ENCODE results near the gene ASPDH.
A peak's percentile ranks its signal among the peaks of the same experiment; 100 is the strongest.

Gene ASPDH

DNA sequence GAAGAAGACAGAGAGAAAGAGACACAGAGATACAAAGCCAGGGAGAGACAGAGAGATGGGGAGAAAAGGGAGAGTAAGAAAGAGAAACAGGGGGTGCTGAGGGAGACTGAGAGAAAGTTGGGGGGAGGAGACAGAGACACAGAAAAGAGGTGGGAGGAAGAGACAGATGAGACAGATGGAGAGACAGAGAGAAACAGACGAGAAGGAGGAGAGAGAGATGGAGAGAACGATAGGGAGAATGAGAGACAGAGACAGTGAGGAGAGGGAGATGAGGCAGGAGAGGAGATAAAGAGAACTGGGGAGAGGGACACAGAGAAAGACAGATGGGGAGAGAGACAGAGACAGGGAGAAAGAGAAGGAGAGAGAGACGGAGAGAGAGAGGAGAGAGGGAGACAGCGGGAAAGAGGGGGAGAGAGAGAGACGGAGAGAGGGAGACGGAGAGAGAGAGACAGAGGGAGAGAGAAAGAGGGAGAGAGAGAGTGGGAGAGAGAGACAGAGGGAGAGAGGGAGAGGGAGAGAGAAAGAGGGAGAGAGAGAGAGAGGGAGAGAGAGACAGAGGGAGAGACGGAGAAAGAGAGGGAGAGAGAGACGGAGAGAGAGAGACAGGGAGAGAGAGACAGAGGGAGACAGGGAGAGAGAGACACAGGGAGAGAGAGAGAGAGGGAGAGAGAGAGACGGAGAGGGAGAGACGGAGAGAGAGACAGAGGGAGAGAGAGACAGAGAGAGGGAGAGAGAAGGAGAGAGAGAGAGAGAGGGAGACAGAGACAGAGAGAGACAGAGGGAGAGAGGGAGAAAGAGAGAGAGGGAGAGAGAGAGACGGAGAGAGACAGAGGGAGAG, 15.3 kb downstream of the ASPDH start:
- no peak overlapping the region for H3K27ac ChIP-seq (ENCODE audit: low read length)
- no peak overlapping the region for H3K9ac ChIP-seq (ENCODE audit: low read length)
- H3K27me3 ChIP-seq (ENCODE audit: control insufficient read depth, insufficient read depth, low read length), result peaks cover 73% of the 10 kb centered on the region
- no peaks in the 10 kb centered on the region for H3K9me3 ChIP-seq (ENCODE audit: control insufficient read depth, low read depth, low read length)
- no peaks in the 10 kb centered on the region for H3K36me3 ChIP-seq (ENCODE audit: control insufficient read depth, low read depth, low read length)
- no peak overlapping the region for H3K4me3 ChIP-seq (ENCODE audit: low read length)
- peaks cover 3% of the 10 kb centered on the region for H3K4me1 ChIP-seq (ENCODE audit: control insufficient read depth, low read depth, low read length)

GRCh38 chr19:50497022-50497405, 16.7 kb downstream of the ASPDH start:
- H3K4me1 ChIP-seq (ENCODE audit: control insufficient read depth, low read depth, low read length), result peaks cover 3% of the 10 kb centered on the region
- no peak overlapping the region for H3K4me3 ChIP-seq (ENCODE audit: low read length)
- peaks cover 87% of the 10 kb centered on the region for H3K27me3 ChIP-seq (ENCODE audit: control insufficient read depth, insufficient read depth, low read length)
- no peaks in the 10 kb centered on the region for H3K9me3 ChIP-seq (ENCODE audit: control insufficient read depth, low read depth, low read length)
- no peak overlapping the region for H3K27ac ChIP-seq (ENCODE audit: low read length)
- H3K9ac ChIP-seq (ENCODE audit: low read length), result no peak overlapping the region
- no peaks in the 10 kb centered on the region for H3K36me3 ChIP-seq (ENCODE audit: control insufficient read depth, low read depth, low read length)

GRCh38 chr19:50496189-50497021, 17.3 kb downstream of the ASPDH start:
- H3K27me3 ChIP-seq (ENCODE audit: control insufficient read depth, insufficient read depth, low read length), result peaks cover 93% of the 10 kb centered on the region
- no peak overlapping the region for H3K27ac ChIP-seq (ENCODE audit: low read length)
- H3K9me3 ChIP-seq (ENCODE audit: control insufficient read depth, low read depth, low read length), result no peaks in the 10 kb centered on the region
- no peak overlapping the region for H3K9ac ChIP-seq (ENCODE audit: low read length)
- H3K4me1 ChIP-seq (ENCODE audit: control insufficient read depth, low read depth, low read length), result peaks cover 3% of the 10 kb centered on the region
- H3K36me3 ChIP-seq (ENCODE audit: control insufficient read depth, low read depth, low read length), result no peaks in the 10 kb centered on the region
- H3K4me3 ChIP-seq (ENCODE audit: low read length), result no peak overlapping the region

GRCh38 chr19:50495020-50495531, 18.6 kb downstream of the ASPDH start:
- no peaks in the 10 kb centered on the region for H3K36me3 ChIP-seq (ENCODE audit: control insufficient read depth, low read depth, low read length)
- no peak overlapping the region for H3K4me3 ChIP-seq (ENCODE audit: low read length)
- H3K27me3 ChIP-seq (ENCODE audit: control insufficient read depth, insufficient read depth, low read length), result peaks cover 95% of the 10 kb centered on the region
- no peaks in the 10 kb centered on the region for H3K9me3 ChIP-seq (ENCODE audit: control insufficient read depth, low read depth, low read length)
- H3K4me1 ChIP-seq (ENCODE audit: control insufficient read depth, low read depth, low read length), result no peaks in the 10 kb centered on the region
- no peak overlapping the region for H3K27ac ChIP-seq (ENCODE audit: low read length)
- no peak overlapping the region for H3K9ac ChIP-seq (ENCODE audit: low read length)

DNA sequence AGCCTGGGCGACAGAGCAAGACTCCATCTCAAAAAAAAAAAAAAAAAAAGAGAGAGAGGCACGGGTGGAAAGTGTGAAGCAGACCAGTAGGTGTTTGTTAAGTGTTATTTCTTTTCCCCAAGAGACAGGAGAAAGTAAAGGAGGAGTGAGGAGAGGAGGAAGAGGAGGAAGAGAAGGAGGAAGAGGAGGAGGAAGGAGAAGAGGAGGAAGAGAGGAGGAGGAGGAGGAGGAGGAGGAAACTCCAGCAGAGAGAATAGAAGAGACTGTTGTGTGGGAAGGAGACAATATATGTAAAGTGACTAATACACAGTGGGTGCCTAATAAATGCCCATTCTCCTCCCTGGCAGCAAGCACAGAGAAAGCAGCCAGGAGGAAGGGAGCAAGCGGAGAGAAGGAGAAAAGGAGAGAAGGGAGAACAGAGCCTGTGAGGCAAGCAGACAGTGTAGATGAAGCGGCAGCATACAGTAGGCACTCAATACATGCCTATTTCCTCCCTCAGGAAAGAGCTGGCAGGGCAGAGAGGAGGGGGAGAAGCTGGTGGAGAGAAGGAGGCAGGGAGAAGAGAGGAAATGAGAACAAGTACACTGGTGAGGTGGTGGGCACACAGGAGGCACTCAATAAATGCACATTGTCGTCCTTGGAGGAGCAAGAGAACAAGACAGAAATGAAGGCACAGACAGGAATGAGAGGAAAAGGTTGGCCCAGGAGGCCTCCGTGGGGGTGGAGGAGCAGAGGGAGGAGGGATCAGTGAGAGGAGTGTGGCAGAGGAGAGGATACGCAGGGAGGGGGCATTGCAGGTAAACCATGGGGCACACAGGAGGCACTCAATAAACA, 19.3 kb downstream of the ASPDH start:
- peaks cover 93% of the 10 kb centered on the region for H3K27me3 ChIP-seq (ENCODE audit: control insufficient read depth, insufficient read depth, low read length)
- H3K27ac ChIP-seq (ENCODE audit: low read length), result no peak overlapping the region
- no peaks in the 10 kb centered on the region for H3K4me1 ChIP-seq (ENCODE audit: control insufficient read depth, low read depth, low read length)
- no peaks in the 10 kb centered on the region for H3K9me3 ChIP-seq (ENCODE audit: control insufficient read depth, low read depth, low read length)
- no peaks in the 10 kb centered on the region for H3K36me3 ChIP-seq (ENCODE audit: control insufficient read depth, low read depth, low read length)
- H3K4me3 ChIP-seq (ENCODE audit: low read length), result no peak overlapping the region
- H3K9ac ChIP-seq (ENCODE audit: low read length), result no peak overlapping the region

DNA sequence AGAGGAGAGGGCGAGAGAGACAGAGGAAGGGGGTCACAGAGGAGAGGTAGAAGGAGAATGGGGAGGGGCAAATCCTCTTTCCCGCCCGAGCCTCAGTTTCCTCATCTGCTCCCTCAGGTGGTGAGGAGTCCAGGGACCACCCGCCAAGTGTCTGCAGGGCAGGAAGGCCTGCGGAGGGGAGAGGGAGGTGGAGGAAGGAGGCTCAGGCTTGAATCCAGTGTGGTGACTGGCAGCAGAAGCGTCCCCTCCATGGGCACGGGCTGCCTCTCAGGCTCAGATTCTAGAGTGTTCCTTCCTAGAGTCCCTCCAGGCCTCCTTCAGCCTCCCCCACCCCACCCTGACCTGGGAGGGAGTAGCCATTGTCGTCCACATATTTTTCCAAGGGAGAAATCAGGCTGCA, 20.5 kb downstream of the ASPDH start:
- Histone ChIP-seq H3K36me3 (ENCODE audit: control insufficient read depth, low read depth, low read length) (no peaks in the 10 kb centered on the region), H3K9me3 (ENCODE audit: control insufficient read depth, low read depth, low read length) (no peaks in the 10 kb centered on the region), H3K27me3 (ENCODE audit: control insufficient read depth, insufficient read depth, low read length) (peaks cover 93% of the 10 kb centered on the region), H3K4me1 (ENCODE audit: control insufficient read depth, low read depth, low read length) (no peaks in the 10 kb centered on the region), H3K9ac (ENCODE audit: low read length) (no peak overlapping the region), H3K4me3 (ENCODE audit: low read length) (no peak overlapping the region), H3K27ac (ENCODE audit: low read length) (no peak overlapping the region)

DNA sequence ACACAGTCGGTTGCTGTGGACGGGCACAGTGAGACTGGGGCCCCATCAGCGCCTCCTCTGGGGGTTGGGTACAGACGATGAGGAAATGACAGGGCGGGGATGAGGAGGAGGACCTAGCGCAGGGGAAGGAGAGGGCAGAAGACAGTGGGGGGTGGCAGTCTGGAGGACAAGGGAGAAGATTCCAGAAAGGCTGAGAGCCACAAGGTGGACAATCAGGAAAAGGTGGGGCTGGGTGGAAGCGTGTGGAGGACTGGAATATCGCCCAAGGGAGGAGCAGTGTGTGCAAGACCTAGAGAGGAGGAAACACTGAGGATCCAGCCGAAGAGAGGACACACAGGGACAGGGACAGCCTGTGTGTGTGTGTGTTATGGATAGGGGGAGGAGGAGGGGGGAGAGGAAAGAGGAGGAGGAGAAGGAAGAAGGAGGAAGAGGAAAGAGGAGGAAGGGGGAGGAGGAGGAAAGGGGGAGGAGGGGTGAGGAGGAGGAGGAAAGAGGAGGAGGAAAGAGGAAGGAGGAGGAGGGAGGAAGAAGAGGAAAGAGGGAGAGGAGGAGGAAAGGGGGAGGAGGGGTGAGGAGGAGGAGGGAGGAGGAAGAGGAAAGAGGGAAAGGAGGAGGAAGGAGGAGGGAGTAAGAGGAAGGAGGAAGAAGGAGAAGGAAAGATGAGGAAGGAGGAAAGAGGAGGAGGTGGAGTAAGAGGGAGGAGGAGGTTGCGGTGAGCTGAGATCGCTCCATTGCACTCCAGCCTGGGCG, 21.2 kb downstream of the ASPDH start:
- H3K9me3 ChIP-seq (ENCODE audit: control insufficient read depth, low read depth, low read length), result no peaks in the 10 kb centered on the region
- no peak overlapping the region for H3K9ac ChIP-seq (ENCODE audit: low read length)
- H3K4me3 ChIP-seq (ENCODE audit: low read length), result no peak overlapping the region
- no peaks in the 10 kb centered on the region for H3K36me3 ChIP-seq (ENCODE audit: control insufficient read depth, low read depth, low read length)
- H3K4me1 ChIP-seq (ENCODE audit: control insufficient read depth, low read depth, low read length), result no peaks in the 10 kb centered on the region
- peaks cover 93% of the 10 kb centered on the region for H3K27me3 ChIP-seq (ENCODE audit: control insufficient read depth, insufficient read depth, low read length)
- H3K27ac ChIP-seq (ENCODE audit: low read length), result no peak overlapping the region

DNA sequence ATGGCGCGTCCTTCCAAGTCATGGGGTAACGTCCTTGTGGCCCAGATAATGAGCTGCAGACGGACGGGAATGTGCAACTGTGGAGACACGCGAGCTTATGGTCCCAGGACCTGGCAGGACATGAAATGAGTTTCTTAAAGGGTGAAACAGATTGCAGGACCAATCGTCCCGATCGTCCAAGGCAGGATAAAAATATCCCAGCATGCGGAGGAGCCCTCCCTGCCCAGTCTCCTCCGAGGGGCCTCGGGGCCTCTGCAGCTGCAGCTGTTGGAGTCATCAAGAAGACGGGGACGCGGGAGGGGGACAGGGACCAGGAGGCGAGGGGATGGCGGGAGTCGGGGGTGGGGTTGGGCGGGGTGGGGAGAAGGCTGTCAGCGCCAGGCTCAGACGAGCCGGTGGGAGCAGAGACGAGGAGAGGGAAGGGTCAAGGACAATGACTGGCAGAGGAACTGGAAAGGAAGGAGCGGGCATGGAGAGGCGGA, 22.7 kb downstream of the ASPDH start:
- H3K27me3 ChIP-seq (ENCODE audit: control insufficient read depth, insufficient read depth, low read length), result peaks cover 91% of the 10 kb centered on the region
- no peak overlapping the region for H3K27ac ChIP-seq (ENCODE audit: low read length)
- H3K4me3 ChIP-seq (ENCODE audit: low read length), result no peak overlapping the region
- H3K4me1 ChIP-seq (ENCODE audit: control insufficient read depth, low read depth, low read length), result no peaks in the 10 kb centered on the region
- H3K9me3 ChIP-seq (ENCODE audit: control insufficient read depth, low read depth, low read length), result peaks cover 8% of the 10 kb centered on the region
- no peaks in the 10 kb centered on the region for H3K36me3 ChIP-seq (ENCODE audit: control insufficient read depth, low read depth, low read length)
- no peak overlapping the region for H3K9ac ChIP-seq (ENCODE audit: low read length)

GRCh38 chr19:50490411-50490811, 23.3 kb downstream of the ASPDH start:
- peaks cover 13% of the 10 kb centered on the region for H3K9me3 ChIP-seq (ENCODE audit: control insufficient read depth, low read depth, low read length)
- no peaks in the 10 kb centered on the region for H3K4me1 ChIP-seq (ENCODE audit: control insufficient read depth, low read depth, low read length)
- H3K9ac ChIP-seq (ENCODE audit: low read length), result no peak overlapping the region
- H3K27ac ChIP-seq (ENCODE audit: low read length), result no peak overlapping the region
- H3K4me3 ChIP-seq (ENCODE audit: low read length), result no peak overlapping the region
- H3K27me3 ChIP-seq (ENCODE audit: control insufficient read depth, insufficient read depth, low read length), result peaks cover 88% of the 10 kb centered on the region
- no peaks in the 10 kb centered on the region for H3K36me3 ChIP-seq (ENCODE audit: control insufficient read depth, low read depth, low read length)

DNA sequence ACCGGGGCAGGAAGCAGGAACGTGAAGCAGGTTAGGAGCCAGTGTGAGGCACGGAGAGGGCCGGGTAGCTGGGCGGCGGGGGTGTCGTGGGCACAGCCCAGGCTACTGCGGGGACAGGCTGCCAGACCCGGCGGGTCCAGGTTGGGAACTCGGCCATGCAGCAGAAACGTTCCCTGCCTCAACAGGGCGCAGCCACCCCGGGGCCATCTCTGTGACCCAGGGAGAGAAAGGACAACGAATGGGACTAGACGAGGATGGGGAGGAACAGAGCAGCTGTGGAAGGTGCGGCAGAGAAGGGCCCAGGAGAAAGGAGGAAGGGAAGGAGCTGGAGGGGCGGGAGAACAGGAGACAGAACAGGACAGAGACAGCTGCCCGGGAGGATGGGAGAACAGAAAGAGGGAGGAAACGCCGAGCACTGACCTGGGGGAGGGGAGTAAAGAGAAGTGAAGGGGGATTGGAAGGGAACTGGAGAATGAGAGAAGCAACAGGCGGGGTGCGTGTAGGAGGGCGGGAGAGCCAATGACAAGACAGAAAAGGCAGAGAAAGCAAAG, 24.2 kb downstream of the ASPDH start:
- no peak overlapping the region for H3K9ac ChIP-seq (ENCODE audit: low read length)

More for the DNA sequence above, 24.2 kb downstream of the ASPDH start:
- Histone ChIP-seq H3K36me3 (ENCODE audit: control insufficient read depth, low read depth, low read length) (no peaks in the 10 kb centered on the region), H3K27me3 (ENCODE audit: control insufficient read depth, insufficient read depth, low read length) (peaks cover 79% of the 10 kb centered on the region), H3K9me3 (ENCODE audit: control insufficient read depth, low read depth, low read length) (peaks cover 13% of the 10 kb centered on the region), H3K4me3 (ENCODE audit: low read length) (peak overlapping the region; percentile 23), H3K27ac (ENCODE audit: low read length) (no peak overlapping the region), H3K4me1 (ENCODE audit: control insufficient read depth, low read depth, low read length) (no peaks in the 10 kb centered on the region)
